GM18505 (cell line): ENCODE data around the gene ZNF76.
"Not testable (repeated sequence)": the region's sequence is repeated elsewhere in the genome, so short reads cannot be mapped to it uniquely, and the experiment has no call there.

ENCODE experiments used
- ATAC-seq: cut with Tn5 transposase; IDR thresholded peaks from one replicate; pipeline ENCODE4 v1.9.1; 2021; ENCODE audit not compliant: unreplicated experiment
- POLR2A ChIP-seq: IDR thresholded peaks from 4 replicates; pipeline ENCODE4 v1.6.1; 2011; ENCODE audit warnings: borderline replicate concordance; ENCODE audit not compliant: insufficient read depth, insufficient read length; ENCODE audit errors: extremely low read depth

ZNF76 gene

GRCh38 chr6:35304299-35304698 is 44.8 kb downstream of the ZNF76 start:
- TF ChIP-seq POLR2A = no peak
- ATAC-seq = no peak

GRCh38 chr6:35305117-35305516 is 45.6 kb downstream of the ZNF76 start:
- TF ChIP-seq POLR2A = no peak
- no peak for ATAC-seq

DNA sequence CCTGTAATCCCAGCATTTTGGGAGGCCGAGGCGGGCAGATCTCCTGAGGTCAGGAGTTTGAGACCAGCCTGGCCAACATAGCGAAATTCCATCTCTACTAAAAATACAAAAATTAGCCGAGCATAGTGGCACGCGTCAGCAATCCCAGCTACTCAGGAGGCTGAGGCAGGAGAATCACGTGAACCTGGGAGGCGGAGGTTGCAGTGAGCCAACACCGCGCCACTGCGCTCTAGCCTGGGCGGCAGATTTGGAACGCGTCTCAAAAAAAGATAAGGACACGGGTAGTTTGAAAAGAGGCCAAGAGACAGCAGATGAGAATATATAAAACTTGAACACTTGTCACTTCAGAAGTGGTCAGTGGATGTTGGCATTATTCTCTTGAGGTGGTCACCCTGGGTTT is 47.6 kb downstream of the ZNF76 start:
- ATAC-seq = not testable (repeated sequence)

DNA sequence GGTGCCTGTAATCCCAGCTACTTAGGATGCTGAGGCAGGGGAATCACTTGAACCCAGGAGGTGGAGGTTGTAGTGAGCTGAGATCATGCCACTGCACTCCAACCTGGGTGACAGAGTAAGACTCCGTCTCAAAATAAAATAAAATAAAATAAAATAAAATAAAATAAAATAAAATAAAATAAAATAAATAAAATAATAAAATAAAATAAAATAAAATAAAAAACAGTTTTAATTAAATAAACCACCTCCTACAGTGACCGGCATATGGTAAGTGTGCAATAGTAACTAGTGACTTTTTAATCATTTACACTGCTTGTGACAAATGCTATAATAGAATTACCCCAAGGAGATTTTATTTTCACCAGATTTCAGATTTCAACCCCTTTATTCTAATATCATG is 49.0 kb downstream of the ZNF76 start:
- not testable (repeated sequence) for ATAC-seq

DNA sequence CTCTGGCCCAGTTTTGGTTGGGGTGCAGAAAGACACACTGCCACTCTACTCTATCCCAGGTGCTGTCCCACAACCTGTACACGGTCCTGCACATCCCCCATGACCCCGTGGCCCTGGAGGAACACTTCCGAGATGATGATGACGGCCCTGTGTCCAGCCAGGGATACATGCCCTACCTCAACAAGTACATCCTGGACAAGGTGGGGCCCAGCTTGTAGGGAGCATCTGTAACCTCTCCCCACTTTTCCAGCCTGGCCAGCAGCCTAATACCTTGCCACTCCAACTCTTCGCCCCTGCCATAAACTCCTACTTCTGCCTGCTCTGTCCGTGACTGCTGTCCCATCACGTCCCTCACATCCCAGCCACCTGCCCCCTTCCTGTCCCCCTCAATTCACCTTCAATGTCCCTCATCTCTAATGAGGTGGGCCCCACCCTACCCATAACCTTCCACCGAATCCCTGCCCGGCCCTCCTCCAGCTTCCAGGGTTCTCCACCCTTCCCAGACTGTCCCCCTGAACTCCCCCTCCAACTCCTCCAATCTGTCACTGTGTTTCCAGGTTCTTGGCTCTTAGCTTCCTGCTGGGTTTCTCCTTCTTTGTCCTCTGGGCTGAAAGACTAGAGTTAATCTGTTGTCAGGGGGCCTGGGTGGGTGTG is 50.2 kb downstream of the ZNF76 start:
- no peak for ATAC-seq
- TF ChIP-seq POLR2A = no peak

DNA sequence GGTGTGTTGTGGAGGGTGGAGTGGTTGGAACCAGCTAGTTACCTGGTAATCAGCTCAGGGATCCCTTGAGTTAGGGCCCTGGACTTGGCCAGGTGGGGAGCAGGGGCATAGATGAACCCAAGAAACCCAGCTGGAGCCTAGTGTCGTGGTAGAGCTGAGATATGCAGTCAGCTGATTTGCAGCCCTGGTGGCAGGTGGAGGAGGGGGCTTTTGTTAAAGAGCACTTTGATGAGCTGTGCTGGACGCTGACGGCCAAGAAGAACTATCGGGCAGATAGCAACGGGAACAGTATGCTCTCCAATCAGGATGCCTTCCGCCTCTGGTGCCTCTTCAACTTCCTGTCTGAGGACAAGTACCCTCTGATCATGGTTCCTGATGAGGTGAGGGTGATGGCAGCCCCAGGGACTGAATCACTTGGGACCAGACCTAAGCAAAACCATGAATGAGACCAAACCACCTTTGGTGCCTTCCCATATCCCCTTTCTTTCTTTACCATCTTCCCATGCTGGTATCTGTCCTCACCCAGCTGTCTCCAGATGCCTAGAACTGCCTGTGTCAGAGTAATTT is 50.8 kb downstream of the ZNF76 start:
- TF ChIP-seq POLR2A = no peak

GRCh38 chr6:35311390-35312075 is 52.0 kb downstream of the ZNF76 start:
- ATAC-seq = no peak
- TF ChIP-seq POLR2A = no peak

More for the DNA sequence above, 50.8 kb downstream of the ZNF76 start:
- ATAC-seq = no peak

DNA sequence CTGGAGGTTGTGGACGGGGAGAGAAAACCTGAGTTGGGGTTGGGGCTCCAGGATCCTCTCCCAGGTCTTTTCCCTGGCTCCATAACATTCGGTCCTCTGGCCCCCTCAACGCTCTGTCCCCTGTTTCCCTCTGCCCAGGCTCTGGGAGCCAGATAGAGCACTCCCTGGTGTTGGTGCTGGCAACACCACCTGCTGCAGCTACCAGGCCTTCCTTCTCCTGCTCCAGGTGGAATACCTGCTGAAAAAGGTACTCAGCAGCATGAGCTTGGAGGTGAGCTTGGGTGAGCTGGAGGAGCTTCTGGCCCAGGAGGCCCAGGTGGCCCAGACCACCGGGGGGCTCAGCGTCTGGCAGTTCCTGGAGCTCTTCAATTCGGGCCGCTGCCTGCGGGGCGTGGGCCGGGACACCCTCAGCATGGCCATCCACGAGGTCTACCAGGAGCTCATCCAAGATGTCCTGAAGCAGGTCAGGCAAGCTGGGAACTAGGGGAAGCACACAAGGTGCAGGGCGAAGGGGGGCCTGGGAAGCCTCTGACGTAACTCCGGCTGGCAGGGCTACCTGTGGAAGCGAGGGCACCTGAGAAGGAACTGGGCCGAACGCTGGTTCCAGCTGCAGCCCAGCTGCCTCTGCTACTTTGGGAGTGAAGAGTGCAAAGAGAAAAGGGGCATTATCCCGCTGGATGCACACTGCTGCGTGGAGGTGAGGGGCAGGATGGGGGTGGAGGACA is 52.7 kb downstream of the ZNF76 start:
- no peak for ATAC-seq
- TF ChIP-seq POLR2A = no peak

DNA sequence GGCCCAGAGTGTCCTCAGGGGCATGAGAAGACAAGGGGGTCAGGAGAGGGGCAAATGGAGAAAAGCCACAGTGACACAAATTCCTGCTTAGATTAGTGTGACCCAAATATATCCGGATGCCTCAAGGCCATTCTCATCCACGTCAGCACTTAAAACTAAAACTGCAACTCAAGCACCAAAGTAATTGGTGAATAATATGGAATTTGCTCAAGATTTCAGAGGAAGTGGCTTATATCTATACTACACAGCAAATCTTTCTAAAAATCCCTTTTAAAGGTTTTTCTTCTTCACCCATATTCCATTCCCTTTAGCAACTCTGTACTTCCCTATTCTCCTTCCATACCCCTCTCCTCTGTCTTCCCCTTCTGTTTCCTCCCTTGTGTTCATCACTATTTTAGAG is 53.3 kb downstream of the ZNF76 start:
- no peak for ATAC-seq
- TF ChIP-seq POLR2A = no peak

DNA sequence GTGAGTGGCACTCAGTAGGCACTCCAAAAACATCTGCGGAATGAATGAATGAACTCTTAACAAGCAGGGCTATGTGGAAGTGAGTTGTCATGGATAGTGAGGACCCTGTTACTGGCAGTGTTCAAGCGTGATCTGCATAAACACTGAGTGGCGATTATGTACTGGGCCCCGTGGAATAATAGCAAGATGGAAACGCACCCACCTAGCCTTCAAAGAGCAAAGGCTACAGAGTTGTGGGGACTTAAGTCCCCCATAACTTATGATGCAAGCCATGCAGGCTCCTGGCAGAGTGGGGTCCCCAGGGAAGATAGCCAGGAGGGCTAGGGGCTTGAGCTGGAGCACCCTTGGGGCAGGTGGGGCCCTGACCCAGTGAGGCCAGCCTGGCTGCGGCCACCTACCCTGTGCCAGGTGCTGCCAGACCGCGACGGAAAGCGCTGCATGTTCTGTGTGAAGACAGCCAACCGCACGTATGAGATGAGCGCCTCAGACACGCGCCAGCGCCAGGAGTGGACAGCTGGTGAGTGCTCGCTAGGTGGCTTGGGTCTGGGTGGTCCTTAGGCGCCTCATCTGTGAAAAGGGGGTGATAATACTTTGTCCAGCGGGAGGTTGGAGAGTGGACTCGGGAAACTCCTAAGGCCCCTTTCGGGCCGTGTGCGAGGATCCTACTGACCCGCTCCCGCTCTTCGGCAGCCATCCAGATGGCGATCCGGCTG is 58.1 kb downstream of the ZNF76 start:
- no peak for ATAC-seq

DNA sequence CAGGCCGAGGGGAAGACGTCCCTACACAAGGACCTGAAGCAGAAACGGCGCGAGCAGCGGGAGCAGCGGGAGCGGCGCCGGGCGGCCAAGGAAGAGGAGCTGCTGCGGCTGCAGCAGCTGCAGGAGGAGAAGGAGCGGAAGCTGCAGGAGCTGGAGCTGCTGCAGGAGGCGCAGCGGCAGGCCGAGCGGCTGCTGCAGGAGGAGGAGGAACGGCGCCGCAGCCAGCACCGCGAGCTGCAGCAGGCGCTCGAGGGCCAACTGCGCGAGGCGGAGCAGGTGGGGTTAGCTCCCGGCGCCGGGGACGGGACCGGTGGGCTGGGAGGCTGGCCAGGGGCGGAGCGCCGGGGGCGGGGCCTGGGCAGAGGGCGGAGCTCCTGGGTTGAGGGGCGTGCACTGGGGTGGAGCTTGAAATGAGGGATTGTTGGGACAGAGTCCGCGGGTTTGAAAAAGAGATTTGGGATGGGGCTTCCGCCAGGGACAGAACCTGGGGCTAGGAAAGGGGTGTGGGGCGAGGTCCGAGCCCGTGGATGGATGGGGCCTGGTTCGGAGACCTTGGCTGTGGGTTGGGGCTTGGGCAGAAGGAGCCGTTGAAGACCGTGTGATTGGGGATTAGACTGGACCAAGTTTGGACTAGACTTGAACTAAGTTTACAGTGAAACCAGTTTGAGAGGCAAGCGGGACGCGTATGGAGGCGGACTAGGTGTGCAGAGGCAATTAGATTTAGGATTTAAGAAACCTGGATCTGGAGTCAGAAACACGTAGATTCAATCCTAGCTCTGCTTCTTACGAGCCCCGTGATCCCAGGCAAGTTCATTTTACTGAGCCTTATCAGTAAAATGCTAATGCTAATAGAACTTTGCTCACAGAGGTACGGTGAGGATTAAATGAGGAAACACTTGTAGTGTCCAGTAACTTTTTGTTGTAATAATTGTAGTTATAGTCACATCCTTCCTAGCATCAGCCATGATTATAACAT is 58.9 kb downstream of the ZNF76 start:
- no peak for ATAC-seq
- no peak for TF ChIP-seq POLR2A

More for the DNA sequence above, 58.1 kb downstream of the ZNF76 start:
- no peak for TF ChIP-seq POLR2A

GRCh38 chr6:35319346-35320030 is 60.0 kb downstream of the ZNF76 start:
- ATAC-seq = no peak
- TF ChIP-seq POLR2A = no peak

- no peak for TF ChIP-seq POLR2A
- no peak for ATAC-seq
Observed at GRCh38 chr6:35320031-35320410, 60.5 kb downstream of the ZNF76 start.
